Spleen (tissue), 11 donors: ENCODE measurements around the gene RCSD1. TPM values are rescaled to one million over a fixed set of nuclear protein-coding genes. Genes with fewer than 3 reads are reported as not detected.

Source experiments
- DNase-seq: peaks from one replicate; pipeline ENCODE4 v3.0.0-alpha.2; 2020
- H3K27ac ChIP-seq, 8 donors: fragments of 200-600 bp; sonication (generic) in 7 of 8; 1 replicate in 4 of 8; 2 replicates in 4 of 8; pipeline versions ENCODE4 v1.5.0 to v1.8.0; 2016 to 2021; ENCODE audit warnings: inconsistent platforms in 4 of 8, mild to moderate bottlenecking in 4 of 8, moderate library complexity in 1 of 8
- H3K27me3 ChIP-seq, 7 donors: fragments of 200-600 bp; sonication (generic) in 6 of 7; replicated peaks in 1 of 7; 1 replicate in 4 of 7; 2 replicates in 3 of 7; pipeline versions ENCODE4 v1.5.0 to v1.8.0; 2016 to 2021; ENCODE audit warnings: inconsistent platforms in 3 of 7, mild to moderate bottlenecking in 1 of 7
- H3K36me3 ChIP-seq, 6 donors: fragments of 200-600 bp; sonication (generic) in 5 of 6; 1 replicate in 4 of 6; 2 replicates in 2 of 6; pipeline versions ENCODE4 v1.5.0 to v1.8.0; 2016 to 2021; ENCODE audit warnings: inconsistent platforms in 2 of 6
- H3K4me1 ChIP-seq, 6 donors: fragments of 200-600 bp; sonication (generic) in 5 of 6; 1 replicate in 3 of 6; 2 replicates in 3 of 6; pipeline versions ENCODE4 v1.5.0 to v1.8.0; 2016 to 2021; ENCODE audit warnings: inconsistent platforms in 3 of 6
- H3K4me3 ChIP-seq, 8 donors: fragments of 200-600 bp; sonication (generic) in 7 of 8; 1 replicate in 4 of 8; 2 replicates in 4 of 8; pipeline versions ENCODE4 v1.5.0 to v1.8.0; 2016 to 2021; ENCODE audit warnings: inconsistent platforms in 4 of 8, mild to moderate bottlenecking in 4 of 8, moderate library complexity in 2 of 8
- H3K9me3 ChIP-seq, 8 donors: fragments of 200-600 bp; sonication (generic) in 7 of 8; 1 replicate in 4 of 8; 2 replicates in 4 of 8; pipeline versions ENCODE4 v1.5.0 to v1.8.0; 2016 to 2021; ENCODE audit warnings: inconsistent platforms in 4 of 8
- POLR2A ChIP-seq, 3 donors: fragments of 450-650 bp; IDR thresholded peaks; one replicate each; pipeline ENCODE4 v1.5.1; 2017; ENCODE audit warnings: antibody characterized with exemption in 3 of 3, mild to moderate bottlenecking in 1 of 3
- POLR2AphosphoS5 ChIP-seq, 3 donors: sonication (generic); formaldehyde crosslinking; IDR thresholded peaks; one replicate each; pipeline ENCODE4 v1.5.1; 2017; ENCODE audit warnings: antibody characterized with exemption in 3 of 3
- WGBS, 5 donors: extraction: QIAGEN DNeasy Blood & Tissue Kit in 3 of 5; methylation state at CpG; one replicate each; pipeline versions ENCODE4 v1.1.5 to v1.1.7; 2013 to 2018; 5-methylcytosine and 5-hydroxymethylcytosine counted together
- intact Hi-C: fragments of 100-400 bp; cut with DNase I; formaldehyde crosslinking; loops from one replicate; pipeline ENCODE4 v1.15.0; 2023; ENCODE audit warnings: low total_unique reads
- polyA plus RNA-seq, 3 donors: library from polyadenylated mRNA; stranded (reverse); fragments of 200-250 nt; gene quantifications; one replicate each; pipeline ENCODE4 v1.2.1, GENCODE V29; 2013
- total RNA-seq, 7 donors: library from RNA; depleted of rRNA in 3 of 7; stranded (reverse); fragments of >200 nt in 3 of 7; fragmentation: NEBNext Ultra II Directional in 4 of 7; extraction: Animal tissue kit (Norgen Biotek cat#: 25700) in 4 of 7; gene quantifications; one replicate each; pipeline versions ENCODE4 v1.1.0 to v1.2.1, GENCODE V29; 2016 to 2021
- TF ChIP-seq, protein P1 (sequence below), 11 experiments: fragments of 200-600 bp in 7 of 11; fragments of 450-650 bp in 4 of 11; sonication (generic) in 4 of 11; IDR thresholded peaks in 8 of 11; conservative IDR thresholded peaks in 3 of 11; 1 replicate in 7 of 11; 2 replicates in 4 of 11; pipeline versions ENCODE4 v1.4.0 to v1.8.0; 2016 to 2021; ENCODE audit warnings: antibody characterized with exemption in 11 of 11, inconsistent platforms in 4 of 11, mild to moderate bottlenecking in 1 of 11
- donor health status: healthy with polysubstance abuse.
- donor health status: DM: no; HTN: no; CAD: no; lungs with moderate emphysema.
- donor health status: DM: no; HTN: no; CAD: no.
- donor health status: Bipolar disorder and iron deficiency.
- donor health status: healthy.
- donor health status: DM: no; HTN: no; CAD: no.
- donor health status: DM: yes; HTN: yes; CAD: no.

Gene RCSD1
- total and polyA plus RNA-seq, 10 donors: 58.9 to 144 (median 107) TPM

DNA sequence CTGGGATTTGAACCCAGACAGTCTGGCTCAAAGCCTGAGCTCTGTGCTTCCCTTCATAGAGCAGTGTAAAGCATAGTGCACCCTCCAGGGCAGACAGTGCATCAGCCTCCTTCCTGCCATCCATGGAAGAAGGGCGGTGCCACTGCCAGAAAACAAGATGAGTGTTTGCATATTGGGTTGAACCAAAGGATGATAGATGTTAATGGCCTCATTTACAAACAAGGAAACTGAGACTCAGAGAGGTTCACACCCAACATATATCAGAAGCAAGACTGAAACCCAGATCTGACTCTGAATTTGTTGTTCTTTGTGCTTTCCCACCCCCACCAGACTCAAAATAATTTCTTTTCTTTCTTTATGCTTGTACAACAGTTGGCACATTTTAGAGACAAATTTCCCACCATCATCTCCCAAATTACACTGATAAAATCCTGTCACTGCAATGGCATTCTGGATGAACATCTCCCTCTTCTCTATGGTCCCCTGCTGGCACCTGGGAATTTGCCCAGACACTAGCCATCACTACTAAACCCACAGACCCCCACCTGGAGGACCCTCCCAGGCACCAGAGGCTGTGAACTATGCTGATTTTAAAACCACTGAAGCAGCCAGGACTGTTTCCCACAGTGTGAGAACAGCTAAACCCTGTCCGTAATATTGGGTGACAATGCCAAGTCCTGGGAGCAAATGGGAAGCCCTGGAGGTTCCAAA, 46.3 kb downstream of the RCSD1 start:
- no peak overlapping the region for H3K4me3 ChIP-seq
- intact Hi-C loops: no loop called here
- 79 to 94% (median 89%) methylated on average over 1 to 2 of the region's 2 CpGs for WGBS, 5 donors
- no peak for DNase-seq
- H3K4me1 ChIP-seq: peaks cover 15 to 100% (median 70%) of the 10 kb centered on the region in 6 donors
- no peaks in the 10 kb centered on the region for H3K27me3 ChIP-seq
- TF ChIP-seq POLR2A (IDR thresholded peaks at IDR 0.05) (no peak), POLR2AphosphoS5 (IDR thresholded peaks at IDR 0.05) (peak in 1 of 3 donors; percentile 21)
- H3K36me3 ChIP-seq: peaks cover 0 to 100% (median 13%) of the 10 kb centered on the region in 6 donors
- no peaks in the 10 kb centered on the region for H3K9me3 ChIP-seq
- H3K27ac ChIP-seq: peak overlapping the region in 4 of 8 donors; percentile 0 to 64 (median 30)

DNA sequence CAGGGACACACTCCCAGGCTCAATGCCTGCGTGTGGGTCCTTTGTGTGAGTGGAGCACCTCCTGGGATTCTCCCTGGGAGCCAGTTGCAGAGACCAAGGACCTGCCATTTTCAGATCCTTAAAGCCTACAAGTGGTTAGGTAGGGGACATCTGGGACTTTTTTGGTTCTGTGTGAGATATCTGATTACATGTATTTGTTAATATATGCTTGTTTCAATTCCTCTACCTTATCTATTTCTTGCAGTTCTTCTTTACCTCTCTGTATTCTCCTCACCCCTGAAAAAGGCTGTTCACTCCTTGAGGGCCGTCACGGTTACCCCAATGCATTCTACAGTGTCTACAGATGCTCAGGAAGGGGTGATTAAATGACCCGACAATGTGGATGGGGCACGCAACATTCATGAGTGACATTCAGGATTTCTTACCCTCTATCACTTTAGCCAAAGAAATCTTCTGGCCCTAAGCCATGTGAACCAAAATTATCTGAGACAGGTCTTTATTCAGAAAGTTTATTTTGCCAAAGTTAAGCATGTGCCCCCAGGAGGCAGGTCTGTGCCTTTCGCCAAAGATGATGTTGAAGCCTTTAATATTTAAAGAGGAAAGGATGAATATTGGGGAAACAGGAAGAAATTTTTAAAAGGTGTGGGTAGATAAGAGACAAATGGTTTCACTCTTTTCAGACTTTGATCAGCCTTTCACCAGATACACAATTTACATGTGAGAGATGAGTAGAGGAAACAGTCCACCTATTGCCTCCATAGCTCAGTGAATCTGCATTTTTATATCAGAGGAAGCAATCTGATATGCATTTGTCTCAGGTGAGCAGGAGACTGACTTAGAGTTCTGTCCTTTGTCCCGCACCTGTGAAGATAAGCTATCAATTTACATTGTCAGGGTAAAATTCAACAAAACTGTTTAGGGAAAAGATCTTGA, 47.1 kb downstream of the RCSD1 start:
- H3K4me3 ChIP-seq: no peak overlapping the region
- H3K9me3 ChIP-seq: no peaks in the 10 kb centered on the region
- H3K36me3 ChIP-seq: peaks cover 0 to 100% (median 17%) of the 10 kb centered on the region in 6 donors
- H3K27ac ChIP-seq: peak overlapping the region in 4 of 8 donors; percentile 0 to 64 (median 30)
- DNase-seq: no peak
- WGBS, 5 donors: 77 to 84% (median 80%) methylated on average over 7 of the region's 7 CpGs
- peaks cover 16 to 100% (median 69%) of the 10 kb centered on the region in 6 donors for H3K4me1 ChIP-seq
- intact Hi-C loops: no loop called here
- H3K27me3 ChIP-seq: no peaks in the 10 kb centered on the region
- TF ChIP-seq, protein P1, sequence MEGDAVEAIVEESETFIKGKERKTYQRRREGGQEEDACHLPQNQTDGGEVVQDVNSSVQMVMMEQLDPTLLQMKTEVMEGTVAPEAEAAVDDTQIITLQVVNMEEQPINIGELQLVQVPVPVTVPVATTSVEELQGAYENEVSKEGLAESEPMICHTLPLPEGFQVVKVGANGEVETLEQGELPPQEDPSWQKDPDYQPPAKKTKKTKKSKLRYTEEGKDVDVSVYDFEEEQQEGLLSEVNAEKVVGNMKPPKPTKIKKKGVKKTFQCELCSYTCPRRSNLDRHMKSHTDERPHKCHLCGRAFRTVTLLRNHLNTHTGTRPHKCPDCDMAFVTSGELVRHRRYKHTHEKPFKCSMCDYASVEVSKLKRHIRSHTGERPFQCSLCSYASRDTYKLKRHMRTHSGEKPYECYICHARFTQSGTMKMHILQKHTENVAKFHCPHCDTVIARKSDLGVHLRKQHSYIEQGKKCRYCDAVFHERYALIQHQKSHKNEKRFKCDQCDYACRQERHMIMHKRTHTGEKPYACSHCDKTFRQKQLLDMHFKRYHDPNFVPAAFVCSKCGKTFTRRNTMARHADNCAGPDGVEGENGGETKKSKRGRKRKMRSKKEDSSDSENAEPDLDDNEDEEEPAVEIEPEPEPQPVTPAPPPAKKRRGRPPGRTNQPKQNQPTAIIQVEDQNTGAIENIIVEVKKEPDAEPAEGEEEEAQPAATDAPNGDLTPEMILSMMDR (IDR thresholded peaks at IDR 0.05 in 8 of 11, conservative IDR thresholded peaks at IDR 0.05 in 3 of 11): no peak
- peak in 1 of 3 donors; percentile 38 for TF ChIP-seq POLR2AphosphoS5 (IDR thresholded peaks at IDR 0.05)

DNA sequence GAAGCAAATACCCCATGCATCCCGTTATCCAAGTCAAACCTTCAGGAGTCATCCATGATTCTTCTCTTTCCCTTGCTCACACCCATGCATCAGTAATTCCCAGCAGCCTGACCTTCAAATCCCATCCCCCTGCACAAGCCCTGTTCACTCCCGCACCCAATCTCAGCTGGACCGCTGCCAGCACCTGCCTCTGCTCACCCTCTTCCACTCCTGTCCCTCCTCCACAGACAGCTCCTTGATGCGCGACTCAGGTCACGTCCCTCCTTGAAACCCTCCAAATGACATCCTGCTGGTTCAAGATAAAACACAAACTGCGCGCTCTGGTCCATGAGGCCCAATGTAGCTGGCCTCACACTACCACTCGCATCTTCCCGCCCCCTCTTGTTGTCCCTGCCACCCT, 48.4 kb downstream of the RCSD1 start:
- DNase-seq: no peak
- Histone ChIP-seq H3K4me1 (peaks cover 16 to 97% (median 63%) of the 10 kb centered on the region in 6 donors), H3K27me3 (no peaks in the 10 kb centered on the region), H3K9me3 (no peaks in the 10 kb centered on the region), H3K4me3 (no peak overlapping the region), H3K27ac (peak overlapping the region in 4 of 8 donors; percentile 41 to 64 (median 54)), H3K36me3 (peaks cover 0 to 100% (median 20%) of the 10 kb centered on the region in 6 donors)
- WGBS, 5 donors: 92 to 94% (median 93%) methylated on average over 10 of the region's 10 CpGs
- intact Hi-C loops: no loop called here
- peak; percentile 23 to 47 (median 47) for TF ChIP-seq POLR2AphosphoS5 (IDR thresholded peaks at IDR 0.05)
- TF ChIP-seq POLR2A (IDR thresholded peaks at IDR 0.05): no peak

DNA sequence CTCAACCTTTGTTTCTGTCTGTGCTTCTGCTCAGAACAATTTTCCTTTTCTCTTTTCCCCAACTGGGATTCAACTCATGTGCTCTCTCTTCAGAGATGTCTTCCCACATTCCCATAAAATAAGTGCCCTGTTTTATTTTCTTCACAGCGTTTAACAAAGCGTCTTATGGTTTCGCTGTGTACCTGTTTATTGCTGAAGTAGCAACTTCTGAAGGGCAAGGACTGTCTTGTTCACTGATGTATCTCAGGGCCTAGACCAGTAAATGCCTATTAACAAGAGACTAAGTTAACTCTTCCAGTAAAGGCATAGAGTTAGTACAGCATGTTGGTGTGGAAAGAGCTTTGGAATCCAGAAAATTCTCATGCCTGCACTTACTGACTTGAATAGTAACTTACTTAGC, 48.8 kb downstream of the RCSD1 start:
- Histone ChIP-seq H3K9me3 (no peaks in the 10 kb centered on the region), H3K27ac (peak overlapping the region in 4 of 8 donors; percentile 41 to 64 (median 54)), H3K4me1 (peaks cover 16 to 97% (median 61%) of the 10 kb centered on the region in 6 donors), H3K36me3 (peaks cover 0 to 100% (median 24%) of the 10 kb centered on the region in 6 donors), H3K4me3 (no peak overlapping the region), H3K27me3 (no peaks in the 10 kb centered on the region)
- DNase-seq: no peak
- intact Hi-C loops: no loop called here
- TF ChIP-seq, protein P1 (IDR thresholded peaks at IDR 0.05 in 8 of 11, conservative IDR thresholded peaks at IDR 0.05 in 3 of 11): no peak
- TF ChIP-seq POLR2A (IDR thresholded peaks at IDR 0.05) (no peak), POLR2AphosphoS5 (IDR thresholded peaks at IDR 0.05) (no peak)
- WGBS, 5 donors: 94 to 98% (median 95%) methylated on average over 3 of the region's 3 CpGs
